D721Med (cell line): ENCODE results near the gene PRSS1.
"Not testable (repeated sequence)": the region's sequence is repeated elsewhere in the genome, so short reads cannot be mapped to it uniquely, and the experiment has no call there.

ENCODE experiments used
- DNase-seq: peaks from one replicate; pipeline ENCODE4 v3.0.0; 2011; ENCODE audit warnings: low spot score; ENCODE audit not compliant: insufficient read length
- FAIRE-seq: peaks from 2 replicates; lab custom pipeline; 2011; peaks lifted over from hg19 to GRCh38; lab: Jason Lieb, UNC
- TF ChIP-seq, protein P1 (sequence below): IDR thresholded peaks from 2 replicates; pipeline ENCODE4 v1.5.1; 2012; ENCODE audit warnings: mild to moderate bottlenecking, control low read depth; ENCODE audit not compliant: insufficient read depth; ENCODE audit errors: missing control alignments

Gene PRSS1

DNA sequence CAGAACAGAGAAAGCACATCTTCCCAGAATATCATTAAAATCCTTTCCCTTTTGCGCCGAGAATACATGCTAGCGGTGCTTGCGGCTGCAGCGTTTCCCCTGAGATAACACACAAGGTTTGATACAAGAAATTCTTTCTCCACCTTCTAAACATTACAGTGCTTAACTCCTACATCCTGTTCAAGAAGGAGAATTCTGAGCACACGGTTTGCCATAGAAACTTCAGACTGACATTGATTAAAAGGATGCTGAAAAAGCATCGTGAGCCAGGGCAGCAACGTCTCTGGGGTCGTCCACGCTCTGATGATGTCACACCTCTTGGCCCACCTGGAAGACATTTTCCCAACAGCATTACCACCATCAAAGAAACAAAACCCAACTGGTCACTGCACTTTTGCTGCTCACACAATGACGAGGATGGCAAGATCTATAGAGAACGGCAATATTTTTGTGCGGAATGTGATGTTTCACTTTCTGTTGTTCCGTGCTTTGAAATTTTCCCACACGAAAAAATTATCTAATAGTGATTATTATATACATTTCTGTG lies 27.0 kb upstream of the PRSS1 start:
- FAIRE-seq = no peak
- TF ChIP-seq, protein P1, sequence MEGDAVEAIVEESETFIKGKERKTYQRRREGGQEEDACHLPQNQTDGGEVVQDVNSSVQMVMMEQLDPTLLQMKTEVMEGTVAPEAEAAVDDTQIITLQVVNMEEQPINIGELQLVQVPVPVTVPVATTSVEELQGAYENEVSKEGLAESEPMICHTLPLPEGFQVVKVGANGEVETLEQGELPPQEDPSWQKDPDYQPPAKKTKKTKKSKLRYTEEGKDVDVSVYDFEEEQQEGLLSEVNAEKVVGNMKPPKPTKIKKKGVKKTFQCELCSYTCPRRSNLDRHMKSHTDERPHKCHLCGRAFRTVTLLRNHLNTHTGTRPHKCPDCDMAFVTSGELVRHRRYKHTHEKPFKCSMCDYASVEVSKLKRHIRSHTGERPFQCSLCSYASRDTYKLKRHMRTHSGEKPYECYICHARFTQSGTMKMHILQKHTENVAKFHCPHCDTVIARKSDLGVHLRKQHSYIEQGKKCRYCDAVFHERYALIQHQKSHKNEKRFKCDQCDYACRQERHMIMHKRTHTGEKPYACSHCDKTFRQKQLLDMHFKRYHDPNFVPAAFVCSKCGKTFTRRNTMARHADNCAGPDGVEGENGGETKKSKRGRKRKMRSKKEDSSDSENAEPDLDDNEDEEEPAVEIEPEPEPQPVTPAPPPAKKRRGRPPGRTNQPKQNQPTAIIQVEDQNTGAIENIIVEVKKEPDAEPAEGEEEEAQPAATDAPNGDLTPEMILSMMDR = no peak
- DNase-seq = no peak

DNA sequence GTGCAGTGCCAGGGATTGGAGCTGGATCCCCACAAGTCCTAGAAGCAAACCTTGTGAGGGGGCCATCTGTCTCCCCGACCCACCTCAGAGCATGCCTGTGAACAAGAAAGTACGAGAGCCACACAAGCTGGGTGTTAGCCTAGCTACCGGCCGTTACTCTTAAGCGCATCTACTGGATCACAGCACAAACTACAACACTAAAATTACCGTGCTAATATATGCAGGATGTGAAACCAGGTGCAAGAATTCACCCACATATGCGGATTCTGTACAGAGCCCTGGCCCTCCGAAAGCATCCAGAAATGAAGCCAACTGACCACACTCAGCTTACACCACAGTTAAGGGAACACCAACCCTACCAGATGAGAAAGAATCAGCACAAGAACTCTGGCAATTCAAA lies 16.0 kb upstream of the PRSS1 start:
- no peak for DNase-seq

DNA sequence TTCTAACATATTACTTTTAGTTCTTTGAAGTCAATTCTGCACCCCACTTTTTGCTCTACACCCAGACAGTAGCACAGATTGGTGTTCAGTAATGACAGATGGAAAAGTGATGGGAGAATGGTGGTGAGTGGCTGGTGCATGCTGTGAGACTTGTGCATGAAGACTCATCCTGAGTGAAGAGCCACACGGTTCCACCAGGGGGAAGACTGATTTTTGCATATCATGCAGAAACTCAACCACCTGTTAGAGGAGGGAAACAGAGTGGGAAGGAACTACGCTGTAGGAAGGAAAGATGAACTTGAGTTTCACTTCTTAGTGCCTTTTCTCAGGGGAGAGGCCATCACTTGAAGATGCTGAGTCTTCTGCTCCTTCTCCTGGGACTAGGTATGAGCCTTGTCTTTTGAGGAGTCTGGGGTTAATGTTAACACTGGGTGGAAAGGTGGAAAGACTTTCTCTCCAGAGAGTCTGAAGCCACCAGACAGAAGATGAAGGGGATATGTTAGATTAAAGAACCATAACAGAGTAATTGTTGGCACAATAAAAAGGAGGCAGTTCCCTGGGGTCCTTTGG lies 9.3 kb upstream of the PRSS1 start:
- no peak for FAIRE-seq
- no peak for DNase-seq
- TF ChIP-seq, protein P1 = no peak

More for the DNA sequence above, 16.0 kb upstream of the PRSS1 start:
- FAIRE-seq = no peak
- TF ChIP-seq, protein P1 = no peak

DNA sequence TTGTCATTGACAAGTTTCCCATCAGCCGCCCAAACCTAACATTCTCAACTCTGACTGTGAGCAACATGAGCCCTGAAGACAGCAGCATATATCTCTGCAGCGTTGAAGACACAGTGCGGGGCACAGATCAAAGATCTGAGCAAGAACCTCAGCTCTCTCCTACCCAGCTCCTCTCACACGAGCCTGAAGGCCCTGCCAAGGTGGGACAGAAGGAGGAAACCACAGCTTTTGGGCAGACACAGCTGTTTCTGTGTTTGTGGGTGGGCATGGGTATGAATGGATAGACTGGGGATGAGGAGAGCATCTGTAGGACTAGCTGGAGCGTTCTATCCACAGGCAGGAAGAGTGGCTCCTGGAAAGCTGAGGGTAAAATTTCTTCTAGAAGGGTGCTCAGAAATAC lies 8.5 kb upstream of the PRSS1 start:
- DNase-seq (no peak), FAIRE-seq (no peak)
- TF ChIP-seq, protein P1 = no peak

DNA sequence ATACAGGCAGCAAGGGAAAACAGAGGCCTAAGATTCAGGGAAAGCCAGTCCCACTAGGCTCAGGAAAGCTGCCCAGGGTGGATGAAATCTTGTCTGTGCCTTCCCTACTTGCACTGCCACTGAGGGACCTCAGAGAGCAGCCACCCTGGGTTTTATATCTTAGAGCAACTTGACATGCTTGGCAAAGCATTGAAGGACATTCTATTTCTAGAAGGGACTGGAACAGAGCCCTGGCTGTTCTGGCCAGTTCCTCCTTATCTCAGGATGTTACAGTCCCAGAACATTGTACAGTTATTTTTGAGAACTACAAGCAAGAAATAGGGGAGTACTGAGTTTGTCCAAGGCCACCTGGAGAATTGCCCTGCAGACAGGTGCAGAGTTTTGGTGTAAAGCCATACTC lies 7.3 kb upstream of the PRSS1 start:
- FAIRE-seq, DNase-seq: not testable (repeated sequence)

DNA sequence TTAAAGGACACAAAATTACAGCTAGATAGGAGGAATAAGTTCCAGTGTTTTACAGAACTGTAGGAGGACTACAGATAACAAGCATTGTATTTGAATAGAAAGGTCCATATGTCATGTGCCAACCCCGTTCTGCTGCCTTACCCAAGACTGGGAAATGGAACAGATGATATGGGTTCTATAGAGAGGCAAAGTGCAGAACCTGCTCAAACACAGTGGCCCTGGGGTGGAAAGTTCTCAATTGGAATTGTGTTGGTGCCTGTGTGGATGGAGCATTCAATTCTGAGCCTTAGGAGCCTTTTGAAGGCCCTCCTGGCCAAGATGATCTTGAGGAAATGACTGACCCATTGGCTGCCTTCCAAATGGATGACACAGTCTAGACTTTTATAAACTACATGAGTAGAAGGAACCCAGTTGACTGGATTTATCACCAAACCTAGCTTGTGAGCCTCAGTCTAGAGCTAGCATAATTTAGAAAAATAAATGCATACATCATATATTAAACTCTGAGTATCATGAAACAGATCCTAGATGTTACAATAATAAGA lies 4.1 kb upstream of the PRSS1 start:
- TF ChIP-seq, protein P1 = no peak
- no peak for FAIRE-seq
- DNase-seq = no peak

DNA sequence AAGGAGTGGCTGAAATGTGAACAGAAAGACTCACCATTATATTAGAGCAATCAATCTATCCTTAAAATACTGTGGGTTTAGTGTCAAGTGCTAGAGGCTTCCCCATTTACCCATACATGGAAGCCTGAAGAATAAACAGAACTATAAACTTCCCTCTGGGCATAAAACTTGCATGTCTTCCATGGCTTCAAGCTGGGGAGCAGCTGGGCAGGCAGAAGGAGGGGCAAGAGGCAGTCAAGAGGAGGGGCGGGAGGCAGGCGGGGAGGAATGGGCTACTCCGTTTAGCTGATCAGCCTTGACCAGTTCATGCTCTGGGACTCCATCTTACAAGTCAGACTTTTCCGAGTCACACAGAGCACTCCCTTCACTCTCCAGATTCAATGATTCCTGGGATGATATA lies 3.5 kb upstream of the PRSS1 start:
- TF ChIP-seq, protein P1 = no peak
- no peak for DNase-seq
- no peak for FAIRE-seq
